ENCODE data around the gene CLDN20. TPM values are rescaled to one million over a fixed set of nuclear protein-coding genes. Genes with fewer than 3 reads are reported as not detected.

The CLDN20 gene
- total RNA-seq, 1 experiment from 2014 or later: not detected

DNA sequence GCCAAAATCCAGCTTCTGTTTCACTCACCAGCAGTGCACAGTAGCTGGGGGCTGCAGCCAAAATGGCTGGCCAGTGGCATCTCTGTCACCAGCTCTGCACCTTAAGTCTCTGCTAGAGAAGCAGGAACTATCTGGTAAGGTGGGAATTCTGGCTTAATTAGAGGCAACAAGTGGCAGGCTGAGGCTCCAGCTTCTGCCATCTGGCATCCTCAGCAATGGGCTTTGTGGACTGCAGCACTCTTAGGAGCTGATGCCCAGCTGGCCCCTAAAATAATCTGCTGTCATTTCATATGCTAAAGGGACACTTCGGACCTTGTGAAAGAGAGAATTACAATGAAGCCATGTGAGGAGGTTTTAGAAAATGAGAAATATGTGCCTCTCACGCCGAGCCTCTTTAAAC, 4.6 kb upstream of the CLDN20 start:
- H3K79me2 ChIP-seq (ENCODE audit: low read length): peaks cover 34% of the 10 kb centered on the region
- no peak overlapping the region for H3K4me3 ChIP-seq (ENCODE audit: low read length)
- no peak overlapping the region for H3K4me2 ChIP-seq (ENCODE audit: low read depth, low read length, poor library complexity, severe bottlenecking)
- peaks cover 18% of the 10 kb centered on the region; the same call in 1 of the 2 replicates for H3K36me3 ChIP-seq (ENCODE audit: insufficient read depth, low read length)
- no peak for DNase-seq
- H3K27me3 ChIP-seq (ENCODE audit: low read length): no peaks in the 10 kb centered on the region
- H2AFZ ChIP-seq (ENCODE audit: low read length): no peak overlapping the region
- H3K9me3 ChIP-seq (ENCODE audit: low read length): no peaks in the 10 kb centered on the region
- no peak overlapping the region for H3K9ac ChIP-seq (ENCODE audit: low read length)
- no peak overlapping the region for H3K27ac ChIP-seq (ENCODE audit: low read length)
- H3K9me2 ChIP-seq (replicated peaks; ENCODE audit: insufficient read depth, low read length): no peaks in the 10 kb centered on the region
- H4K20me1 ChIP-seq (ENCODE audit: insufficient read depth, low read depth, low read length): no peaks in the 10 kb centered on the region
- H3K4me1 ChIP-seq (ENCODE audit: low read length): peaks cover 27% of the 10 kb centered on the region

DNA sequence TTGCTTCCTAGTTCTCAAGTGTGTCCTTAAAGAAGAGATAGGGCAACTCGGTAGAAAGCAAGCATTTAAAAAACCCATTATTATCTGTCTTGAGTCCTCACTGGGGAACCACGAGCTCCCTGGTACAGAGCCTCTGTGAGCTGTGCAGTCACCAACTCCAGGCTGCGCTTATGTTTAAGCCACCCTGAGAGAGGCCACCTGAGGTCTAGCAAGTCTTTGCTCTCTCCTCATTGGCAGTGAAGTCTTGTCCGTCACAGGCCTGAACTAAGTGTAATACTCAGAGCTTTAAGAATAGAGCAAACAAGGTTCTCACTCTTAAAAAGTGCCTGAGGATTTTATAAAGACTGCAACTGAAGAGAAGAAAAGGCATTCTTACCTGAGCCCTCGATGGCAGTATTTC, 3.9 kb upstream of the CLDN20 start:
- no peak overlapping the region for H3K4me2 ChIP-seq (ENCODE audit: low read depth, low read length, poor library complexity, severe bottlenecking)
- no peak overlapping the region for H2AFZ ChIP-seq (ENCODE audit: low read length)
- H3K9me2 ChIP-seq (replicated peaks; ENCODE audit: insufficient read depth, low read length): no peaks in the 10 kb centered on the region
- H3K27me3 ChIP-seq (ENCODE audit: low read length): no peaks in the 10 kb centered on the region
- no peaks in the 10 kb centered on the region for H4K20me1 ChIP-seq (ENCODE audit: insufficient read depth, low read depth, low read length)
- no peak overlapping the region for H3K4me3 ChIP-seq (ENCODE audit: low read length)
- no peak for DNase-seq
- H3K9me3 ChIP-seq (ENCODE audit: low read length): no peaks in the 10 kb centered on the region
- no peak overlapping the region for H3K9ac ChIP-seq (ENCODE audit: low read length)
- H3K36me3 ChIP-seq (ENCODE audit: insufficient read depth, low read length): peaks cover 21% of the 10 kb centered on the region; the same call in 1 of the 2 replicates
- H3K4me1 ChIP-seq (ENCODE audit: low read length): peaks cover 33% of the 10 kb centered on the region
- peaks cover 41% of the 10 kb centered on the region for H3K79me2 ChIP-seq (ENCODE audit: low read length)
- no peak overlapping the region for H3K27ac ChIP-seq (ENCODE audit: low read length)

DNA sequence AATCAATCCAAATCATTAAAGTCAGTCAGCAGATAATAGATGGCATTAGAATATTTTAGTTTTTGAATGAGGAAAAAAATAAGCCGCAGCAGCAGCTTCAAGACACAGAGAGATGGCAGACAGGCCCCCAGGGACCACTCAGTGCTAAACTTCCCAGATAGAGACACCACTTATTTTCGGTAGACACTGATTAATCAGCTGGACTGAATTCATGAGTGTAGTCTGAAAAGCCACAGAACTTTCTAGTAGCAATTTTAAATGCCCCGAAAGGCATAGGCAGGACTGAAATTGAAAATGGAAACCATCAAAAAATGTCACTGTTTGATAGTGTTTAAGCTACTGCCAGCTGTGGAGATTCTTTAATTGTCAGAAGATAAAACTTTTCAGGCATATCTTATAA, 3.1 kb upstream of the CLDN20 start:
- H3K36me3 ChIP-seq (ENCODE audit: insufficient read depth, low read length): peaks cover 23% of the 10 kb centered on the region; the same call in 1 of the 2 replicates
- no peaks in the 10 kb centered on the region for H3K9me2 ChIP-seq (replicated peaks; ENCODE audit: insufficient read depth, low read length)

GRCh38 chr6:155261111-155261900, 2.5 kb upstream of the CLDN20 start:
- H3K27me3 ChIP-seq (ENCODE audit: low read length): no peaks in the 10 kb centered on the region
- no peak overlapping the region for H2AFZ ChIP-seq (ENCODE audit: low read length)
- no peak overlapping the region for H3K27ac ChIP-seq (ENCODE audit: low read length)
- DNase-seq: no peak
- no peak overlapping the region for H3K4me3 ChIP-seq (ENCODE audit: low read length)
- peaks cover 36% of the 10 kb centered on the region for H3K4me1 ChIP-seq (ENCODE audit: low read length)
- no peaks in the 10 kb centered on the region for H3K9me3 ChIP-seq (ENCODE audit: low read length)
- H3K9ac ChIP-seq (ENCODE audit: low read length): no peak overlapping the region
- peaks cover 51% of the 10 kb centered on the region for H3K79me2 ChIP-seq (ENCODE audit: low read length)
- peaks cover 23% of the 10 kb centered on the region; the same call in 1 of the 2 replicates for H3K36me3 ChIP-seq (ENCODE audit: insufficient read depth, low read length)
- H3K4me2 ChIP-seq (ENCODE audit: low read depth, low read length, poor library complexity, severe bottlenecking): no peak overlapping the region
- no peaks in the 10 kb centered on the region for H3K9me2 ChIP-seq (replicated peaks; ENCODE audit: insufficient read depth, low read length)
- H4K20me1 ChIP-seq (ENCODE audit: insufficient read depth, low read depth, low read length): no peaks in the 10 kb centered on the region

More for the DNA sequence above, 3.1 kb upstream of the CLDN20 start:
- Histone ChIP-seq H3K9ac (ENCODE audit: low read length) (no peak overlapping the region), H3K4me1 (ENCODE audit: low read length) (peaks cover 36% of the 10 kb centered on the region), H2AFZ (ENCODE audit: low read length) (no peak overlapping the region), H3K4me2 (ENCODE audit: low read depth, low read length, poor library complexity, severe bottlenecking) (no peak overlapping the region), H3K4me3 (ENCODE audit: low read length) (no peak overlapping the region), H3K27me3 (ENCODE audit: low read length) (no peaks in the 10 kb centered on the region), H3K79me2 (ENCODE audit: low read length) (peaks cover 46% of the 10 kb centered on the region), H3K9me3 (ENCODE audit: low read length) (no peaks in the 10 kb centered on the region), H4K20me1 (ENCODE audit: insufficient read depth, low read depth, low read length) (no peaks in the 10 kb centered on the region), H3K27ac (ENCODE audit: low read length) (no peak overlapping the region)
- no peak for DNase-seq

GRCh38 chr6:155262655-155263054, 1.2 kb upstream of the CLDN20 start:
- peak overlapping the region; percentile 72 for H3K27ac ChIP-seq (ENCODE audit: low read length)
- no peaks in the 10 kb centered on the region for H3K9me3 ChIP-seq (ENCODE audit: low read length)
- H3K36me3 ChIP-seq (ENCODE audit: insufficient read depth, low read length): peaks cover 27% of the 10 kb centered on the region
- peaks cover 57% of the 10 kb centered on the region for H3K79me2 ChIP-seq (ENCODE audit: low read length)
- no peaks in the 10 kb centered on the region for H3K27me3 ChIP-seq (ENCODE audit: low read length)
- no peaks in the 10 kb centered on the region for H3K9me2 ChIP-seq (replicated peaks; ENCODE audit: insufficient read depth, low read length)
- no peak overlapping the region for H2AFZ ChIP-seq (ENCODE audit: low read length)
- 0 out of 2 replicates have a peak overlapping the region, but pooled peaks have one; percentile 6 for H3K4me3 ChIP-seq (ENCODE audit: low read length)
- peak overlapping the region; percentile 24 for H3K9ac ChIP-seq (ENCODE audit: low read length)
- peaks cover 36% of the 10 kb centered on the region for H3K4me1 ChIP-seq (ENCODE audit: low read length)
- no peaks in the 10 kb centered on the region for H4K20me1 ChIP-seq (ENCODE audit: insufficient read depth, low read depth, low read length)
- peak overlapping the region; percentile 61 for H3K4me2 ChIP-seq (ENCODE audit: low read depth, low read length, poor library complexity, severe bottlenecking)
- DNase-seq: no peak

DNA sequence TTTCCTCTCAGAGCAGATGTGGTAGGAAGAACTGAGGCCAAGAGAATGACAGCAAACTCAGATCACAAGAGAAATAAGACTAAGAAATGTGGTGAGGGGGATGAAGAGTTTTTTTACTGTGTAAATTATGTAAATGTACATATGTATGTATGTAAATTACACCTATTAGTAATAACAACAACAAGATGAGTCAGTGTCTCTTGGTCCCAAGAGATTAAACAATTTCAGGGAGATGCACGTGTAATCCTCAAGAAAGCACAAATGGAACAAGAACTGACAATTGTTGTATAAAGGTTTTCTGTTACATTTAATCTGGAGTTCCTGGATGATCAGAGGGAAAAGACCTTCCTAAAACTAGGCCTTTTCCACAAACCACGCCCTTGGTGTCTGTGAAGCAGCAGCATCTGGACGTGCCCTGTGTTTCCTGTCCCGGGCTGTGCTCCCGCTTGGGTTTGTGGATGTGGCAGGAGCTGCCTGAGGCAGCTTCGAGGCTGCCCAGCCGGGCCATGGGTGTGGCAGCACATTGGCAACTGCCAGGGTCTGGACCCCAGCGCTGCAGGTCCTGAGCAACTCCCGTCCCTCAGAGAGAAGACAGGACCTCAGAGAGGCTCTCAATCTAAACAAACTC, 994 bp downstream of the CLDN20 start:
- Histone ChIP-seq H3K36me3 (ENCODE audit: insufficient read depth, low read length) (peaks cover 24% of the 10 kb centered on the region), H3K27me3 (ENCODE audit: low read length) (no peaks in the 10 kb centered on the region), H3K4me3 (ENCODE audit: low read length) (no peak overlapping the region), H3K4me1 (ENCODE audit: low read length) (peaks cover 36% of the 10 kb centered on the region), H3K9me2 (replicated peaks; ENCODE audit: insufficient read depth, low read length) (no peaks in the 10 kb centered on the region), H3K9me3 (ENCODE audit: low read length) (no peaks in the 10 kb centered on the region), H3K79me2 (ENCODE audit: low read length) (peaks cover 60% of the 10 kb centered on the region), H3K27ac (ENCODE audit: low read length) (no peak overlapping the region), H4K20me1 (ENCODE audit: insufficient read depth, low read depth, low read length) (no peaks in the 10 kb centered on the region), H2AFZ (ENCODE audit: low read length) (no peak overlapping the region), H3K9ac (ENCODE audit: low read length) (no peak overlapping the region), H3K4me2 (ENCODE audit: low read depth, low read length, poor library complexity, severe bottlenecking) (no peak overlapping the region)
- no peak for DNase-seq

DNA sequence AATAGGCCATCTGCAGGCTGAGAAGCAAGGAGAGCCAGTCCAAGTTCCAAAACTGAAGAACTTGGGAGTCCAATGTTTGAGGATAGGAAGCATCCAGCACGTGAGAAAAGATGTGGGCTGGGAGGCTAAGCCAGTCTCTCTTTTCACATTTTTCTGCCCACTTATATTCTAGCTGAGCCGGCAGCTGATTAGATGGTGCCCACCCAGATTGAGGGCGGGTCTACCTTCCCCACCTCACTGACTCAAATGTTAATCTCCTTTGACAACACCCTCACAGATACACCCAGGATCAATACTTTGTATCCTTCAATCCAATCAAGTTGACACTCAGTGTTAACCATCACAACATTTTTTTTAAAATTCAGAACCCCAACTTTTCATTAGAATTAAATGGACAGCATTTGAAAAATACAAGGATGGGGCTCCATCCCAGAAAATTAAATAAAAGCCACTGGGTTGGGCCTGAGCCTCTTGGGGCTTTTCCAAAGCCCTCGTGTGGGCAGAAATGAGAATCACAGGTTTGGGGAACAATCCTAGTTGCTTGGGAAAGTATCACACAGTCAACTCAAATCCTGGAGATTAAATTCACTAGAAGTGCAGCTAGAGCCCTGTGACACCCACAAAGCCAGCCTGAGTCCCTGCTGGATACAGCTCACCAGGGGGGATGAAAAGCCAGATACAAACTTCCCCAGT, 2.2 kb downstream of the CLDN20 start:
- Histone ChIP-seq H2AFZ (ENCODE audit: low read length) (no peak overlapping the region), H3K9me2 (replicated peaks; ENCODE audit: insufficient read depth, low read length) (no peaks in the 10 kb centered on the region), H3K79me2 (ENCODE audit: low read length) (peaks cover 69% of the 10 kb centered on the region), H3K27me3 (ENCODE audit: low read length) (no peaks in the 10 kb centered on the region), H3K4me1 (ENCODE audit: low read length) (peaks cover 36% of the 10 kb centered on the region), H3K27ac (ENCODE audit: low read length) (no peak overlapping the region), H3K9me3 (ENCODE audit: low read length) (no peaks in the 10 kb centered on the region), H4K20me1 (ENCODE audit: insufficient read depth, low read depth, low read length) (no peaks in the 10 kb centered on the region), H3K9ac (ENCODE audit: low read length) (no peak overlapping the region), H3K4me3 (ENCODE audit: low read length) (no peak overlapping the region), H3K4me2 (ENCODE audit: low read depth, low read length, poor library complexity, severe bottlenecking) (no peak overlapping the region), H3K36me3 (ENCODE audit: insufficient read depth, low read length) (peaks cover 21% of the 10 kb centered on the region)
- no peak for DNase-seq

- no peaks in the 10 kb centered on the region for H4K20me1 ChIP-seq (ENCODE audit: insufficient read depth, low read depth, low read length)
- H3K9ac ChIP-seq (ENCODE audit: low read length): no peak overlapping the region
- H3K4me1 ChIP-seq (ENCODE audit: low read length): peaks cover 27% of the 10 kb centered on the region
- H3K27me3 ChIP-seq (ENCODE audit: low read length): no peaks in the 10 kb centered on the region
- H3K4me3 ChIP-seq (ENCODE audit: low read length): no peak overlapping the region
- H3K4me2 ChIP-seq (ENCODE audit: low read depth, low read length, poor library complexity, severe bottlenecking): no peak overlapping the region
- no peak overlapping the region for H2AFZ ChIP-seq (ENCODE audit: low read length)
- no peaks in the 10 kb centered on the region for H3K9me3 ChIP-seq (ENCODE audit: low read length)
- peaks cover 21% of the 10 kb centered on the region for H3K36me3 ChIP-seq (ENCODE audit: insufficient read depth, low read length)
- no peak for DNase-seq
- H3K9me2 ChIP-seq (replicated peaks; ENCODE audit: insufficient read depth, low read length): no peaks in the 10 kb centered on the region
- no peak overlapping the region for H3K27ac ChIP-seq (ENCODE audit: low read length)
- H3K79me2 ChIP-seq (ENCODE audit: low read length): peaks cover 66% of the 10 kb centered on the region
Observed at GRCh38 chr6:155267411-155267810, 3.6 kb downstream of the CLDN20 start.

Data from Karpas-422 (cell line).